Activated B cell treated with CpG ODN at 0.5 μM for 24 hours (primary cell): ENCODE measurements around the gene IGDCC3. TPM values are rescaled to one million over a fixed set of nuclear protein-coding genes. Genes with fewer than 3 reads are reported as not detected.

Experiments used
- ATAC-seq: fragments of 200-7000 bp; cut with Tn5 transposase; one replicate; pipeline ENCODE4 v1.10.0; 2021; ENCODE audit warnings: low read depth, mild to moderate bottlenecking, moderate library complexity
- CTCF ChIA-PET: fragments of 350-600 bp; sonication (Branson Sonifier 250); formaldehyde crosslinking; loops from one replicate; lab custom pipeline; 2021; ENCODE audit warnings: antibody characterized with exemption; lab: Charles Lee
- POLR2A ChIA-PET: fragments of 350-600 bp; sonication (Branson Sonifier 250); formaldehyde crosslinking; loops from one replicate; lab custom pipeline; 2021; ENCODE audit warnings: antibody characterized with exemption; lab: Charles Lee
- DNase-seq: peaks from one replicate; pipeline ENCODE4 v3.0.0; 2022
- H3K27ac Mint-ChIP-seq: one replicate; pipeline ENCODE4 v1.8.0; 2020; ENCODE audit warnings: mixed read lengths
- H3K27me3 Mint-ChIP-seq: one replicate; pipeline ENCODE4 v1.8.0; 2021; ENCODE audit warnings: mixed read lengths
- H3K36me3 Mint-ChIP-seq: one replicate; pipeline ENCODE4 v1.8.0; 2021; ENCODE audit warnings: low read depth, mixed read lengths
- H3K4me1 Mint-ChIP-seq: one replicate; pipeline ENCODE4 v1.8.0; 2021; ENCODE audit warnings: mixed read lengths
- H3K4me3 Mint-ChIP-seq: one replicate; pipeline ENCODE4 v1.8.0; 2020; ENCODE audit warnings: mild to moderate bottlenecking, mixed read lengths
- H3K9me3 Mint-ChIP-seq: one replicate; pipeline ENCODE4 v1.8.0; 2020; ENCODE audit warnings: mixed read lengths
- intact Hi-C: fragments of 100-400 bp; cut with micrococcal nuclease; formaldehyde crosslinking; loops from one replicate; pipeline ENCODE4 v1.15.1; 2024
- total RNA-seq: library from RNA; stranded (reverse); gene quantifications from 2 replicates; pipeline ENCODE4 v1.2.3, GENCODE V29; 2022
- TF ChIP-seq, protein P1 (sequence below): fragments of 200-600 bp; IDR thresholded peaks from one replicate; pipeline ENCODE4 v1.8.0; 2022; ENCODE audit warnings: antibody characterized with exemption, mild to moderate bottlenecking

Gene IGDCC3
- total RNA-seq: not detected in 2 replicates

DNA sequence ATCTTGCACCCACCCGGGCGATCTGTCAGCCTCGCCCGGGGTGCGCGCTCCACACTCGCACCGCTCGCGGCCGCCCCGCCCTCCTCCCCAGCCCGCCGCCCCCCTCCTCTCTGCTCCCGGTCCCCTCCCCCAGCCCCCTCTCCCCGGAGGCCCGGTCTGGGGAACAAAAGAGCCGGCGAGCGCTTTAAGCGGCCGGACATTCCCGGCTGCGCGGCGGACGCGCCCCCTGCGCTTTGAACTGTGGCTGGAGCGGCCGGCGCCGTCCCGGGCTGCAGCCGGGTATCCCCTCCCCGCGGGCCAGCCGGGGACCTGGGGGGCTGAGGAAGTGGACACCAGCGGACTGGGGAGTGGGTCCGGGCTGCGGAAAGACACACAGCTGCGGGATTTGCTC, at the start of gene IGDCC3:
TSS of gene IGDCC3 (minus strand) at position 27 of the 391 bp plus-strand sequence. CDS start 214 bp downstream, outside the sequence.
- H3K4me3 Mint-ChIP-seq: peak within 1 kb of the TSS; percentile 75
- intact Hi-C loops: no loop called here
- POLR2A ChIA-PET: no interaction called here

DNA sequence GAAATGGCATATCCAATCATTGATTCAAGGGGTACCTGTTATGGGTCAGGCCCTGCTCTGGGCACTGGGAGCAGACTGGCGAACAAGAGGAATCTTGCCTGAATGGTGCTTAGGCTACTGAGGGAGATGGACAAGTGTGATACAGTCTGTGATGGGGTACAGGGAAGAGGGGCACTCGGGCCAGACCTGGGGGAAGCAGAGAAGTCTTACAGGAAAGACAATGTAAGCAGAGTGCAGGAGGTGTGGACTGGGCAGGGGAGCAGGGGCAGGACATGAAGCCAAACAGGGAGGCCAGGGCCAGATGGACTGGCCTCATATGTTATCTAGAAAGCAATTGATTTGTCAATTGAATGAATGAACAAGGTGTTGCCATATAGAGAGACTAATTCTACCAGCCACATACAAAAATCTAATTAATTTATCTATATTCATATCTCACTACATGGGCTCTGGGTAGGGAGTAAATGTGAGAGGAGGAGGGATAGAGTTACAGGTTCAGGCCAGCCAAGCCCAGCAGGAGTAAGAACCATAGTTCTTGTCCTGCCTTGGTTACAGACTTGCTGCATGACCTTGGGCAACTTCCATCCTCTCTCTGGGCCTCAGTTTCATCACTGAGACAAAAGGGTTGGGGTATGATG, 48.5 kb upstream of the IGDCC3 start:
- Mint-ChIP-seq H3K36me3 (no peaks in the 10 kb centered on the region), H3K9me3 (no peaks in the 10 kb centered on the region), H3K4me1 (peaks cover 16% of the 10 kb centered on the region), H3K27ac (no peak overlapping the region), H3K27me3 (peaks cover 40% of the 10 kb centered on the region), H3K4me3 (no peak overlapping the region)
- CTCF ChIA-PET: no interaction called here
- POLR2A ChIA-PET: no interaction called here
- TF ChIP-seq, protein P1, sequence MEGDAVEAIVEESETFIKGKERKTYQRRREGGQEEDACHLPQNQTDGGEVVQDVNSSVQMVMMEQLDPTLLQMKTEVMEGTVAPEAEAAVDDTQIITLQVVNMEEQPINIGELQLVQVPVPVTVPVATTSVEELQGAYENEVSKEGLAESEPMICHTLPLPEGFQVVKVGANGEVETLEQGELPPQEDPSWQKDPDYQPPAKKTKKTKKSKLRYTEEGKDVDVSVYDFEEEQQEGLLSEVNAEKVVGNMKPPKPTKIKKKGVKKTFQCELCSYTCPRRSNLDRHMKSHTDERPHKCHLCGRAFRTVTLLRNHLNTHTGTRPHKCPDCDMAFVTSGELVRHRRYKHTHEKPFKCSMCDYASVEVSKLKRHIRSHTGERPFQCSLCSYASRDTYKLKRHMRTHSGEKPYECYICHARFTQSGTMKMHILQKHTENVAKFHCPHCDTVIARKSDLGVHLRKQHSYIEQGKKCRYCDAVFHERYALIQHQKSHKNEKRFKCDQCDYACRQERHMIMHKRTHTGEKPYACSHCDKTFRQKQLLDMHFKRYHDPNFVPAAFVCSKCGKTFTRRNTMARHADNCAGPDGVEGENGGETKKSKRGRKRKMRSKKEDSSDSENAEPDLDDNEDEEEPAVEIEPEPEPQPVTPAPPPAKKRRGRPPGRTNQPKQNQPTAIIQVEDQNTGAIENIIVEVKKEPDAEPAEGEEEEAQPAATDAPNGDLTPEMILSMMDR: no peak
- intact Hi-C loops: no loop called here
- ATAC-seq: no peak
- no peak for DNase-seq

More for the DNA sequence above, at the start of gene IGDCC3:
- ATAC-seq (no peak), DNase-seq (no peak)
- H3K9me3 Mint-ChIP-seq: no peaks in the 10 kb centered on the region
- CTCF ChIA-PET: no interaction called here
- H3K27me3 Mint-ChIP-seq: peaks cover 62% of the 10 kb centered on the region
- no peak within 1 kb of the TSS for H3K27ac Mint-ChIP-seq
- H3K4me1 Mint-ChIP-seq: peaks cover 17% of the 10 kb centered on the region
- no peaks in the 10 kb centered on the region for H3K36me3 Mint-ChIP-seq
- TF ChIP-seq, protein P1: no peak

DNA sequence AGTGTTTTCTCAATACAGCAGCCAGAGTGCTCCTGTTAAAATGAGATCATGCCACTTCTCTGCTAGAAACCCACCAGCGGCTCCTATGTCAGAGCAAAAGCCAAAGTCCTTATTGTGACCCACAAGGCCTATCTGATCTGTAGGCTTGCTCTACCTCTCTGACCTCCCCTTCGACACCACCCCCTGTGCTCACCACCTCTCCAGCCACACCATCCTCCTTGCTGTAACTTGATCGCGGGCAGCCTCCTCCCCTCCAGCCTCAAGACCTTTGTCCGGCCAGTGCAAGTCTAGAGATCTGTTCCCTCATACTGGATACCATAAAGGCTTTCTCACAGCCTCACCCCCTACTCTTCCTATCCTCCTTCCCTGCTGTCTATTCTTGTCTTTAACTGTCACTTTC, 46.9 kb upstream of the IGDCC3 start:
- no peak overlapping the region for H3K27ac Mint-ChIP-seq
- POLR2A ChIA-PET: no interaction called here
- intact Hi-C loops: no loop called here

DNA sequence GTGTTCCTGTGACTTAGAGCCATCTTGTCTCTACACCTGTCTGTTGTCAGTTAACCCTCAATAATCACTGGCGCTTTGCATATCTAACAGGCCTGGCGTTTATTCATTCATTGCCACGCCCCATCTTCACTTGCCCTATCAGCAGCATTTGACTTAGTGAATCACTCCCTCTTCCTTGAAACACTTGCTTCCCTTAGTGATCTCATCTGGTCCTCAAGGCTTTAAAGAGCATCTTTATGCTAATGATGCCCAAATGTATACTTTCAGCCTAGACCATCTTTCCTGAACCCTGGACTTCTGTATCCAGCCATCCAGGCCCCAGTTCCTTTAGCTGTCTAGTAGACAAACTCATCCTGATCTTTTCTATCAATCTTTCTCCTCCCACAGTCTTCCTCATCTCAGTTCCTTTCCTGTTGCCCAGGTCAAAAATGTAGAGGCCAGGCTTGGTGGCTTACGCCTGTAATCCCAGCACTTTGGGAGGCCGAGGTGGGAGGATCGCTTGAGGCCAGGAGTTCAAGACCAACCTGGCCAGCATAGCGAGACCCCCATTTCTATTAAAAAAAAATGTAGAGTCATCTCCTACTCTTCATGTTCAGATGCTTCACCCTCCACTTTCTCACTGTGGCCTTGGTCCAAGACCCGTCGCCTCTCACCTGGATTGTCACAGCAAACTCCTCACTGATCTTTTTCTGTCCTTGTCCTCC, 46.3 kb upstream of the IGDCC3 start:
- no peaks in the 10 kb centered on the region for H3K36me3 Mint-ChIP-seq
- TF ChIP-seq, protein P1: no peak
- ATAC-seq: no peak
- POLR2A ChIA-PET: no interaction called here
- H3K27ac Mint-ChIP-seq: no peak overlapping the region
- no peaks in the 10 kb centered on the region for H3K9me3 Mint-ChIP-seq
- H3K4me3 Mint-ChIP-seq: no peak overlapping the region
- DNase-seq: no peak
- peaks cover 16% of the 10 kb centered on the region for H3K4me1 Mint-ChIP-seq
- CTCF ChIA-PET: no interaction called here
- H3K27me3 Mint-ChIP-seq: peaks cover 50% of the 10 kb centered on the region
- intact Hi-C loops: no loop called here

More for the DNA sequence above, 46.9 kb upstream of the IGDCC3 start:
- ATAC-seq (no peak), DNase-seq (no peak)
- CTCF ChIA-PET: no interaction called here
- Mint-ChIP-seq H3K4me3 (no peak overlapping the region), H3K27me3 (peaks cover 46% of the 10 kb centered on the region), H3K36me3 (no peaks in the 10 kb centered on the region), H3K4me1 (peaks cover 16% of the 10 kb centered on the region), H3K9me3 (no peaks in the 10 kb centered on the region)
- TF ChIP-seq, protein P1: no peak

DNA sequence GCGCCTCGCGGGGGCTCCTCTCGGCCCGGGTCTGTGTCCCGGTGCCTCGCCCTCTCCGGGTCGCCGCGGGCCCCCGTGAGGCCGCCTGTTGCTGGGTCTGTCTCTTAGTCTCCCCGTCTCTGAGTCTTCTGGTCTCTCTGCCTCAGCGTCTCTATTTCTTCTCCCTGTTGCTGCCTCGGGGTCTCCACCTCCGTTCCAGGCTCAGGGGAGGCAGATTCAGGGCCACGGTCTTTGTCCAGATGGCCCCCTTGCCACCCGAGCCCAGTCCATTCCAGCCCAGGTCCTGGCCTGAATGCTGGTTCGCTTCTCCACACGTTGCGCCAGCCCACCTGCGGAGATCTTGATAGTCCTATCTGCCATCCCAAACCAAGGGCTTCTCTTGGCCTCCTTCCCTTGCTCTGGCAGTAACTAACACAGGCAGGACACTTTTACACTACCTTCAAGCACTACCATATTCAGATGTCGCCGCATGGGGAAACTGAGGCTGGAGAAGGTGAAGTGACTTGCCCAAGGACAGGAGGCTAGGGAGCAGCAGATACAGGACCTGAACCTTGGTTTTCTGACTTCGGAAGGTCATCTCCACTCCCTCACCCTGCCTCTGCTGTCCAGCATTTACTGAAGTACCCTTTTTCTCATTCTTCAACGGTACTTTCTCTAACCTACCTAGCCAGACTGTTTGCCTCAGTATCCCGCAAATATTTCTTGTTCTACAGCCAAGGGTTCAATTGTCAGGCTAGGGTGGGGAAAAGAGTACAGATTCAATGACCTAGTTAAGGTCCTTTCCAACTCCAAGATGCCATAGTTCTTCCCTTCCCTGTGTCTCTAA, 45.6 kb upstream of the IGDCC3 start:
- no peak overlapping the region for H3K27ac Mint-ChIP-seq

More for the DNA sequence above, 45.6 kb upstream of the IGDCC3 start:
- intact Hi-C loops: no loop called here
- ChIA-PET POLR2A (no interaction called here), CTCF (no interaction called here)
- TF ChIP-seq, protein P1: no peak
- ATAC-seq: no peak
- Mint-ChIP-seq H3K27me3 (peaks cover 56% of the 10 kb centered on the region), H3K4me3 (peak overlapping the region; percentile 75), H3K9me3 (no peaks in the 10 kb centered on the region), H3K4me1 (peaks cover 16% of the 10 kb centered on the region), H3K36me3 (no peaks in the 10 kb centered on the region)
- DNase-seq: no peak
